Retina (tissue), 1 donor: ENCODE measurements around the gene NRIP3.
A peak's percentile ranks its signal among the peaks of the same experiment; 100 is the strongest.

Source experiments
- DNase-seq: peaks from one replicate; pipeline ENCODE4 v3.0.0-alpha.2; 2016

The NRIP3 gene

DNA sequence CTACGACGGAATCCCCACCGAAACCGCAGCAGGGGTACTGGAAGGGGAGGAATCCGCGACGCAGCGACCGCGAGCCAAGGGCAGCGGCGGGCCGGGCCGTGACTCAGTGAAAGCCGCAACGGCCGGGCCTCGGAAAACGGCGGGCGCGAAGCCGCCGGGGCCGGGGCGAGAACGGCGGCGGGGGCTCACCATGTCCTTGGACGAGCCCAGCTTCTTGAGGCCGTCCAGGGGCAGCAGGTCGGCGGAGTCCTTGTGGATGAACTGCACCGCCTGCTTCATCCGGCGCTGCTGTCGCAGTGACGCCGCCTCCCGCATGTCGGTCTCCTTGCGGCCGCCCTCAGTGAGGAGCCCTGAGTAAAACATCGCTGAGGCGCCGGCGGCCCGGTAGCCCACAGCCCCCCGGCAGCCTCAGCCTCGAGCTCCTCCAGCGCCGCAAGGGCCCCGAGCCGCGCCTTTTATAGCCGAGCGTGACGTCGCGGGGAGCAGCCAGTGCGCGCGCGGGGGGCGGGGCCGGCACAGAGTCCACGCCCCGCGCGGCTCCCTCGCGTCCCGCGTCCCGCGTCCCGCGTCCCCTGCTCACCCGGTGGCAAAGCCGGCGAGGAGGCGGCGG lies at the start of gene NRIP3:
Gene NRIP3, minus strand, starts transcription at position 429 of the 610 bp plus-strand sequence. Its CDS starts 66 bp downstream, at position 363.
- peak; percentile 90 for DNase-seq

- DNase-seq, result no peak
These were observed 48.5 kb upstream of the NRIP3 start for GRCh38 chr11:9052316-9052715.

GRCh38 chr11:9049959-9050358 lies 46.2 kb upstream of the NRIP3 start:
- no peak for DNase-seq

- peak; percentile 62 for DNase-seq
These were observed 44.2 kb upstream of the NRIP3 start for GRCh38 chr11:9047964-9048523.

DNA sequence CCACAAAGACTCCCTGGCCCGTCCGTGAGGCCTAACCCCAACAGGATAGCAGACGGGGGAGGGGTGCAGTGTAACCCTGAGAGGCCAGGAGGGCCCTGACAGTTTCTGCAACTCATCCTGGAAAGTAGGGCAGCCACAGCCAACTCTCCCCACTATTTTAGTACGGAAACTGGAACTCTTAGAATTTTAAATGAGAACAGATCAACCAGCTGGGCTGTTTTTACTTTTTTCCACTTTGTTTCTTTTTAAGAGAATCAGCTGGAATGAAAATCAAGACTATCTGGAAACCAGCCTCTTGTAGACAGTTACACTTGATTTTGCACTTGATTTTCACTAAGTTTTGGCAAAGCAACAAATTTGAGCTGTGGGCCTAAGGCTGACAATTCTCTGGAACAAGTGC lies 42.7 kb upstream of the NRIP3 start:
- DNase-seq, result peak; percentile 15

GRCh38 chr11:9042488-9042887 lies 38.7 kb upstream of the NRIP3 start:
- peak; percentile 19 for DNase-seq

DNA sequence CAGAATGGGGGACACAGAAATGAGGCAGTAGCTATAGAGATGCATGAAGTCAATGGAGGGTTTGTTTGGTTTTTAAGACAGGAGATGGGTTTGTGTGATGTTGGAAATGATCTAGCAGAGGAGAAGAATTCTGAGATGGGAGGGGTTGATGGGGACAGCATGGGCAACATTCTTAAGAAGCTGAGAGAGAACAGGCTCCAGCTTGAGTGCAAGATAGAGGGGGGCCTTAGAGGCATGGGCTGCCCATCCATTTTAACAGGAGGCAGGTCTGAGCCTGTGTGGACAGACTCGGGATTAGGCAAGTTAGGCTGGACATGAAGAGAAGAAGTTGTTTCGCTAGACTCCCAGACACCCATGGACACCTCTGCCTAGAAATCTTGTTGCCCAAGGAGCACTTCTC lies 37.9 kb upstream of the NRIP3 start:
- DNase-seq, result no peak

DNA sequence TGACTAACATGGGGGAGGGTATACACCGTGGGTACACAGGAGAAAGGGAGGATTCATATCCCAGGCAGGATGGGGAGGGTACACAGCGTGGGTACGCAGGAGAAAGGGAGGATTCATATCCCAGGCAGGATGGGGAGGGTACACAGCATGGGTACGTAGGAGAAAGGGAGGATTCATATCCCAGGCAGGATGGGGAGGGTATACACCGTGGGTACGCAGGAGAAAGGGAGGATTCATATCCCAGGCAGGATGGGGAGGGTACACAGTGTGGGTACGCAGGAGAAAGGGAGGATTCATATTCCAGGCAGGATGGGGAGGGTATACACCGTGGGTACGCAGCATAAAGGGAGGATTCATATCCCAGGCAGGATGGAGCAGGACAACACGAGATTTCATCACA lies 36.6 kb upstream of the NRIP3 start:
- DNase-seq, result no peak

- DNase-seq, result no peak
These were observed 36.1 kb upstream of the NRIP3 start for GRCh38 chr11:9039863-9040262.

DNA sequence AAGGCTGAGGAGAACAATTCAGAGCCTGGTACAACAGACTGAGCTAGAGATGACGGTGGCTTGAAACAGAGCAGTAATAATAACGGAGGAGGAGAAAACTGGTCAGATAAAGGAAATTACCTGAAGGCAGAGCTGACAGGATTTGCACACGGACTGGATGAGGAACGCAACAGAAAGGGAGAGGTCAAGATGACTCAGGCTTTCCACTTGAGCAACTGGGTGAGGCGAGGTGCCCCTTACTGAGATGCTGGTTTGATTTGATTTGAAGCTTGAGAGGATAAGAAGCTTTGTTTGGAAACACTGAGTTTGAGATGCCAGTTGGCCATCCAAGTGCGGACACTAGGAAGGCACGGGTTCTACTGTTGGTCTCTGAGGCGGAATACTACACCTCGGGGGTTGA lies 35.4 kb upstream of the NRIP3 start:
- DNase-seq, result no peak

- no peak for DNase-seq
These were observed 34.7 kb upstream of the NRIP3 start for GRCh38 chr11:9038541-9038940.

GRCh38 chr11:9037963-9038362 lies 34.2 kb upstream of the NRIP3 start:
- no peak for DNase-seq

DNA sequence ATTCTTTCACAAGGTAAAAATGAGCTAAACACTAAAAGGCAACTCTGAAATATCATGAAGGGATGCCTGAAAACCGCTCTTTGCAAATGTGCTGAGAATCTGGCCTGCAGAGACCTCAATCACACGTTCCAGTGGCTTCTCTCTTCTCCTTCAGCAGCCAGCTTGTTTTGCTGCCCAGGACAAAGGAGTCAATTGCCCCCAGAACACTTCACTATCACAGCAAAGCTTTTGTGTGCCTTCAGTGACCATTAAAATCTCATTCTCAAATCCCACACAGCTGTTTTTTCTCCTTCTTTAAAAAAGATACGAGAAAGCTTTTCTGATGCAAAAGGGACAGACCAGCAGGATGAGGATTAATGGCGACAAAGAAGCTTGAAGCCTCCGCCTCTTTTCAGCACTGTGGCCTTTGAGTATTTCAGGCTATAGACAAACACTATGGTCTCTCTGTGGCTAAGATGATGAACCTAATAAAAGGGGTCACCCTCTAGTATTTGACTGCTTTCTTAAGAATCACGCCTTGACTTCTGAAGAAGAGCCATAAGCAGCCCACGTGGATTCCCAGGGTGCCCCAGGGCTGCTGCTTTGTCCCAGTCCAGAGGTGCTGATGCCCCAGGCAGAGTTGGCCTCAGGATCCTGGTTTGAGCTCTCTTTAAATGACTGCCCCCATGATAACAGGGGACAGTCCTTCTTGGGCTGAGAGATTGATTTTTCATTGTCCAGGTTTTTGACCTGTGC lies 33.4 kb upstream of the NRIP3 start:
- peak; percentile 57 for DNase-seq

GRCh38 chr11:9030601-9031000 lies 26.8 kb upstream of the NRIP3 start:
- DNase-seq, result no peak

DNA sequence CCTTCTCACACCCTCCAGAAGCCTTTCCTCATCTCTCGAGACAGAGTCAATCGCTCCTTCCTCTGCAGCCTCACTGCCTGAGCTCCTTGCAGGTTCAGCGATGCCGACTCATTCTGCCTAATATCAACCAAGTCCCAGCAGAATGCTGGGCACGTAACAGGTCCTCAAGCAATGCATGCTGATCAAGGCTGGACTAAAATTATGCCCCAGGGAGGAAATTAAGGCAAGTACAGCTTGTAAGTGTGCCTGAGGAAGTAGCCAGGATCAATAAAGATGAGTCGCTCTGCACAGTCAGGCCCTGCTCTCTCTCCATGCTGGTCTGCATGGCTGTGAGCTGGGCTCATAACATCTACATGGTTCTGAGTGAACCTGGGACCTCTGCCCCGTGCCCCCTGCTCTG lies 25.6 kb upstream of the NRIP3 start:
- peak; percentile 21 for DNase-seq

- DNase-seq, result no peak
These were observed 24.8 kb upstream of the NRIP3 start for GRCh38 chr11:9028581-9028980.

- no peak for DNase-seq
These were observed 21.5 kb upstream of the NRIP3 start for GRCh38 chr11:9025101-9025850.

- DNase-seq, result no peak
These were observed 19.3 kb upstream of the NRIP3 start for GRCh38 chr11:9022961-9023680.

GRCh38 chr11:9020916-9021315 lies 17.1 kb upstream of the NRIP3 start:
- no peak for DNase-seq

DNA sequence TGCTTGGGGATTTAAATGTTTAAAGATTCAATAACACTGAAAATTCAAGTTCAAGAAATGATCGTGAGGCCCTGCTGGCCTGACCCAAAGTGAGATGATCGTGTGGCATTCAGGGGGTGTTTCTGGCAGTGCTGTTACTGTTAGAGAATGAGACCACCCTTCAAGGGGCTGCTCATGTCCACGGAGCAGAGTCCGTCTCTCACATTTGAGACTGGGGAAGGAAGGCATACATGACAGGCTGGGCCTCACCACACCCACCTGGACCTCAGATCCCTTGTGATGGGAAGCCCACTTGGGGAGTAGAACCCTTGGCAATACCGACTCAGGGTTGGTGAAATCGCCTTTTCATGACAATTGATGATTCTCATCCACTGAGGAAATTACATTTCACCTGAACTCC lies 16.1 kb upstream of the NRIP3 start:
- no peak for DNase-seq

GRCh38 chr11:9017773-9018172 lies 14.0 kb upstream of the NRIP3 start:
- DNase-seq, result no peak

- DNase-seq, result no peak
These were observed 13.3 kb upstream of the NRIP3 start for GRCh38 chr11:9016916-9017642.
